Muscle of leg (tissue), 11 donors: ENCODE results near the gene ARHGAP45. TPM values are rescaled to one million over a fixed set of nuclear protein-coding genes. Genes with fewer than 3 reads are reported as not detected.

Experiments used
- DNase-seq: peaks from one replicate; pipeline ENCODE4 v3.0.0; 2013
- H3K27ac ChIP-seq: one replicate; pipeline ENCODE4 v1.5.1; 2013; ENCODE audit warnings: mild to moderate bottlenecking, low read length, control low read depth
- H3K27me3 ChIP-seq: one replicate; pipeline ENCODE4 v1.6.1; 2013; ENCODE audit warnings: low read length; ENCODE audit not compliant: control insufficient read depth, insufficient read depth
- H3K36me3 ChIP-seq: one replicate; pipeline ENCODE4 v1.6.1; 2013; ENCODE audit warnings: low read length; ENCODE audit not compliant: control insufficient read depth, insufficient read depth
- H3K4me1 ChIP-seq: one replicate; pipeline ENCODE4 v1.6.1; 2013; ENCODE audit warnings: low read length; ENCODE audit not compliant: control insufficient read depth, insufficient read depth
- H3K4me3 ChIP-seq: one replicate; pipeline ENCODE4 v1.5.1; 2013; ENCODE audit warnings: low read length, control low read depth
- H3K9me3 ChIP-seq: replicated peaks from 2 replicates; pipeline ENCODE4 v1.6.1; 2013; ENCODE audit warnings: low read depth, low read length; ENCODE audit not compliant: control insufficient read depth
- WGBS: methylation state at CpG from one replicate; pipeline ENCODE4 v1.1.5; 2013; ENCODE audit warnings: missing lambda C conversion rate; ENCODE audit not compliant: insufficient coverage; 5-methylcytosine and 5-hydroxymethylcytosine counted together
- polyA plus RNA-seq, 8 donors: library from polyadenylated mRNA; unstranded; fragments of 120-200 nt; gene quantifications; one replicate each; pipeline versions ENCODE4 v1.2.1 to v1.2.3, GENCODE V29; 2013; ENCODE audit warnings: inconsistent platforms in 1 of 8, low replicate concordance in 1 of 8; ENCODE audit not compliant: insufficient read length in 8 of 8, insufficient read depth in 1 of 8
- total RNA-seq: library from RNA; stranded (reverse); fragments of 120-200 nt; gene quantifications from one replicate; pipeline ENCODE4 v1.2.4, GENCODE V29; 2013

Gene ARHGAP45
- total and polyA plus RNA-seq, 9 donors, result 5.0 to 13.1 (median 11.1) TPM

DNA sequence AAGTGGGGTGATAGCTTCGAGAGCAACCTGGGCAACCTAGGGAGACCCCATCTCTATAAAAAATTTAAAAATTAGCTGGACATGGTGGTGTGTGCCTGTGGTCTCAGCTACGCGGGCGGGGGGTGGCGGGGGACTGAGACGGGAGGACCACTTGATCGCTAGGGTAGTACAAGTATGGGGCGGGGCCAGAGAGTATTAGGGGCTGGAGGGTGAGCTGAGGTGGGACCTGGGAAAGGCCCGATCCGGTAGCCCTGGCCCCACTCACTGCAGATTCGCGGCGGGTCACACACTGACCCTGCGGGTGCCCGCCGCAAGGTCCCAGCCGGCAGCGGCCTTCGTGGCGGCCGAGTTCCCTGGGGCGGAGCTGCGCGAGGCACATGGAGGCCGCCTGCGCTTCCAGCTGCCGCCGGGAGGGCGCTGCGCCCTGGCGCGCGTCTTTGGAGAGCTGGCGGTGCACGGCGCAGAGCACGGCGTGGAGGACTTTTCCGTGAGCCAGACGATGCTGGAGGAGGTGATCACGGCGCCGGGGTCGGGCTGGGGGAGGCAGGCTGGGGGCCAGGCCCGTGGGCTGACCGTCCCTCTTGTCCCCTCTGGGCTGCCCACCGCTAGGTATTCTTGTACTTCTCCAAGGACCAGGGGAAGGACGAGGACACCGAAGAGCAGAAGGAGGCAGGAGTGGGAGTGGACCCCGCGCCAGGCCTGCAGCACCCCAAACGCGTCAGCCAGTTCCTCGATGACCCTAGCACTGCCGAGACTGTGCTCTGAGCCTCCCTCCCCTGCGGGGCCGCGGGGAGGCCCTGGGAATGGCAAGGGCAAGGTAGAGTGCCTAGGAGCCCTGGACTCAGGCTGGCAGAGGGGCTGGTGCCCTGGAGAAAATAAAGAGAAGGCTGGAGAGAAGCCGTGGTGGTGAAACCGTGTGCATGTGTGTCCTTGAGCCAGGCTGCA, 2.0 kb upstream of the ARHGAP45 start:
- Histone ChIP-seq H3K27me3 (peaks cover 65% of the 10 kb centered on the region), H3K36me3 (no peaks in the 10 kb centered on the region), H3K27ac (no peak overlapping the region), H3K4me3 (no peak overlapping the region), H3K4me1 (peaks cover 33% of the 10 kb centered on the region), H3K9me3 (peaks cover under 1% of the 10 kb centered on the region)
- WGBS, result 9% methylated on average over 54 of the region's 60 CpGs
- peak; percentile 72 for DNase-seq

DNA sequence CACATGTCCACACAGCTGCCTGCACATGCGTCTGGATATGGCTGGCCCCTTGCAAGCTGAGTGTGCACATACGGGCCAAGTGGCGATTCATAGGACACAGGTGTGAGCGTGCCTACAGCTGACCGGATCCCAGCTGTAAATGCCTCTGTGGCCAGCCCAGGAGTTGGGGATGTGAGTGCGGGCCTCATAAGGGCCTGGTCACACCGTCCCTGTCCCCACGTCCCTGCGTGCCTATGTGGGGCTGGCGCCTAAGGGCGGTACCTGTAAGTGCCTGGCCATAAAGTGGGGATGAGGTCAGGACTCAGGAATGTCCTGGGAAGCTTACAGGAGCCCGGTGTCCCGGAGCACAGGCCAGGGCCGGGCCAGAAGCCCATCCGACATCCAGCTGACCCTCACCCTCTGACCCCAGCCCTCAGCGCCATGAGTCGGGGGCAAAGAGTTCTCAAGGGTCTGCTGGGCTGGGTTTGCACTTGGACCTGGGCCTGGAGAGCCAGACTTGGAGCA, 1.3 kb upstream of the ARHGAP45 start:
- H3K27me3 ChIP-seq, result peaks cover 72% of the 10 kb centered on the region
- no peak overlapping the region for H3K27ac ChIP-seq
- H3K4me3 ChIP-seq, result no peak overlapping the region
- WGBS, result 37% methylated on average over 13 of the region's 17 CpGs
- peaks cover 34% of the 10 kb centered on the region for H3K4me1 ChIP-seq
- H3K9me3 ChIP-seq, result no peaks in the 10 kb centered on the region
- DNase-seq, result peak; percentile 49
- H3K36me3 ChIP-seq, result no peaks in the 10 kb centered on the region

- peaks cover 77% of the 10 kb centered on the region for H3K27me3 ChIP-seq
- peaks cover 38% of the 10 kb centered on the region for H3K4me1 ChIP-seq
- H3K4me3 ChIP-seq, result no peak overlapping the region
- H3K27ac ChIP-seq, result no peak overlapping the region
- no peak for DNase-seq
- WGBS, result 40% methylated on average over 12 of the region's 17 CpGs
- no peaks in the 10 kb centered on the region for H3K36me3 ChIP-seq
- no peaks in the 10 kb centered on the region for H3K9me3 ChIP-seq
Measured at GRCh38 chr19:1066251-1066747, 668 bp upstream of the ARHGAP45 start.

- Histone ChIP-seq H3K36me3 (no peaks in the 10 kb centered on the region), H3K4me3 (peak overlapping the region; percentile 35), H3K27me3 (peaks cover 87% of the 10 kb centered on the region), H3K27ac (no peak overlapping the region), H3K4me1 (peaks cover 43% of the 10 kb centered on the region), H3K9me3 (no peaks in the 10 kb centered on the region)
- no peak for DNase-seq
- 3% methylated on average over 29 of the region's 38 CpGs for WGBS
Measured at GRCh38 chr19:1067341-1067957, 482 bp downstream of the ARHGAP45 start.

GRCh38 chr19:1068009-1069001, 1.3 kb downstream of the ARHGAP45 start:
- Histone ChIP-seq H3K36me3 (no peaks in the 10 kb centered on the region), H3K9me3 (no peaks in the 10 kb centered on the region), H3K27me3 (peaks cover 96% of the 10 kb centered on the region), H3K4me1 (peaks cover 43% of the 10 kb centered on the region), H3K27ac (no peak overlapping the region), H3K4me3 (peak overlapping the region; percentile 35)
- DNase-seq, result no peak
- 80% methylated on average over 36 of the region's 45 CpGs for WGBS

DNA sequence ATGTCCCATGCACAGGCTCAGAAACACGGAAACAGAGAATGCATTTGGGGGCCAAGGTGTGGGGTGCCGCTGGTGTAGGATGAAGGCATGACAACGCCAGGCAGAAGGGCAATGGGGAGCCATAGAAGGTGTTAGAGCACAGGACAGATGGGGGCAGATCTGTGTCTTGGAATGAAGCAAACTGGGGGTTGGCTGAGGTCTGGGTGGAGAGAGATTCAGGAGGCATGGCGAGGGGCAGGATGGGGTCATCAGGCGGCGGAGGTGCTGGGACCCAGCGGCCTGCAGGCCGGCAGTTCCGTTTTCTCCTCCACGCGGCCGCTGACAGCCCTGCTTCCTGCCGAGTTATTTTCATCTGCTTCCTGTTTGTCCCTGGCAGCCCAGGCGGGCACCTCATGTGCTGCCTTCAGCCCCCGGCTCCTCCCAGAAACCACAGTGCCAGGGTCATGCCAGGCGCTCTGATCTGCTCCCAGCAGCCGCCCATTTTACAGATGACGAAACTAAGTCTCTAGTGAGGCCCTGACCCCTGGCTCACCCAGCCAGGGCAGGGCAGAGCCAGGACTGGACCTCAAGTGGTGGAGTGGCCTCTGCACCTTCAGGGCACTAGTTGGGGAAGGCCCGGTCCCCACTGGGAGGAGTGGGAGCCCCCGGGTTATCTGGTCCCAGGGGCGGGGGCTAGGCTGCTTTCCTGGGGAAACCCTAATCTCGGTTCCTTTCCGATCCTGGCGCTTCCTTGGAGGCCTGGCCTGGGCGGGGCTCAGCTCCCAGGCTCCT, 2.2 kb downstream of the ARHGAP45 start:
- Histone ChIP-seq H3K27me3 (peaks cover 89% of the 10 kb centered on the region), H3K27ac (no peak overlapping the region), H3K9me3 (no peaks in the 10 kb centered on the region), H3K36me3 (no peaks in the 10 kb centered on the region), H3K4me3 (no peak overlapping the region), H3K4me1 (peaks cover 43% of the 10 kb centered on the region)
- 54% methylated on average over 15 of the region's 25 CpGs for WGBS
- peak; percentile 72 for DNase-seq

- H3K36me3 ChIP-seq, result no peaks in the 10 kb centered on the region
- H3K4me1 ChIP-seq, result peaks cover 34% of the 10 kb centered on the region
- H3K4me3 ChIP-seq, result no peak overlapping the region
- 19% methylated on average over 19 of the region's 21 CpGs for WGBS
- H3K27me3 ChIP-seq, result peaks cover 76% of the 10 kb centered on the region
- H3K9me3 ChIP-seq, result no peaks in the 10 kb centered on the region
- H3K27ac ChIP-seq, result no peak overlapping the region
- no peak for DNase-seq
Measured at GRCh38 chr19:1070576-1070930, 3.6 kb downstream of the ARHGAP45 start.

DNA sequence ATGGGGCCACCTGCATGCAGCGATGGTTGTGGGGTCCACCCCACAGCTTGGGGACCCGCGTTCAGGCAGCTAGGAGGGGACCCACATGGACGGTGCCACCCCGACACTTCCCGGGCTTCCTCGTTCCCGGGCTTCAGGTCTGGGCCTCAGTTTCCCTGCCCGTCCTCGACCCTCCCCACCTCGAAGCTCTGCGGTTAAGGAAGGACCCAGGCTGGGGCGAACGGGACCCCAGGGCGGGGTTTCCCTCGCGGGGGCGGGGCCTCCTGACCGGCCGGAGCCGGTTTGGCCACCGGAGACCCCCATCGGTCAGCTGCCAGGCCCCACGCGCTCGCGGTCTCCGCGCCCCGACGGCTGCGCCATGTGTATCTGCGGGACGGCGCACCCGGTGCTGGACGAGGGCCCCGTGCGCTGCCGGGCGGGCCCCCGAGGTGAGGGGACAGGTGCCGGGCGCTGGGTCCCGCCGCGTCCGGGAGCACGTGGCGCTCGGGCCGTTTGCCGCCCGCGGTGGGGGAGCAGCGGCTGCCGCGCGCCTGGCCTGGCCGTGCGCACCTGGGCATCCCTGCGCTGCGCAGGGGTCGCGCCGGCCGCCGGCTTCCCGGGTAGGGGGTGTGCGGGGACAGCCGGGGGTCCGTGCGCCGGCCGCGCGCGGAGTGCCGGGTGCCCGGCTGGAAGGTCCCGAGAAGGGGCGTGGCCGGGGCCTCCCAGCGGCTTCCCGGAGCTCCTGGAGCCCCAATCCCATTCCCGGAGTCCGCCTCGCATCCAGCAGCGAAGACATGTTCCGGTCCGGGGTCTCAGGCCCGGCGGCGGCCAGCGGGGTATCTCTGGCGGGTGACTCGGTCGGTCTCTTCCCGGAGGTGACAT, 4.2 kb downstream of the ARHGAP45 start:
- Histone ChIP-seq H3K27me3 (peaks cover 71% of the 10 kb centered on the region), H3K9me3 (no peaks in the 10 kb centered on the region), H3K4me3 (no peak overlapping the region), H3K27ac (no peak overlapping the region), H3K4me1 (peaks cover 34% of the 10 kb centered on the region), H3K36me3 (no peaks in the 10 kb centered on the region)
- DNase-seq, result no peak
- 7% methylated on average over 99 of the region's 99 CpGs for WGBS
